ENCODE measurements around the gene ESRRA.

ESRRA gene

GRCh38 chr11:64352099-64352994 is 47.0 kb downstream of the ESRRA start:
- DNase-seq: no peak

GRCh38 chr11:64352995-64353714 is 47.8 kb downstream of the ESRRA start:
- no peak for DNase-seq

- DNase-seq: no peak
These were observed 48.6 kb downstream of the ESRRA start for GRCh38 chr11:64353715-64354506.

GRCh38 chr11:64355078-64355940 is 50.0 kb downstream of the ESRRA start:
- peak; percentile 48 to 64 for DNase-seq

- DNase-seq: peak; percentile 30 to 44
These were observed 51.4 kb downstream of the ESRRA start for GRCh38 chr11:64356498-64357411.

GRCh38 chr11:64357446-64357845 is 52.1 kb downstream of the ESRRA start:
- no peak for DNase-seq

GRCh38 chr11:64357904-64358535 is 52.7 kb downstream of the ESRRA start:
- no peak for DNase-seq

- no peak for DNase-seq
These were observed 53.2 kb downstream of the ESRRA start for GRCh38 chr11:64358536-64358906.

GRCh38 chr11:64358907-64359711 is 53.8 kb downstream of the ESRRA start, which contains the start of gene RPS6KA4:
RPS6KA4 (plus strand) TSS chr11:64359162; CDS start chr11:64359236, 74 bp downstream.
- DNase-seq: peak in 1 of 2 experiments; percentile 9

GRCh38 chr11:64359712-64360445 is 54.6 kb downstream of the ESRRA start:
- DNase-seq: peak; percentile 21 to 39

- DNase-seq: peak; percentile 38 to 42
These were observed 55.2 kb downstream of the ESRRA start for GRCh38 chr11:64360448-64360921.

- no peak for DNase-seq
These were observed 56.3 kb downstream of the ESRRA start for GRCh38 chr11:64361659-64362058.

GRCh38 chr11:64362339-64362738 is 57.0 kb downstream of the ESRRA start:
- no peak for DNase-seq

- DNase-seq: no peak
These were observed 59.1 kb downstream of the ESRRA start for GRCh38 chr11:64364435-64364834.

GRCh38 chr11:64364911-64365310 is 59.6 kb downstream of the ESRRA start:
- no peak for DNase-seq

Measured in AML-193 (cell line).